GM19328 (cell line): ENCODE measurements around the gene PCK2.
A peak's percentile ranks its signal among the peaks of the same experiment; 100 is the strongest.
"Not testable (repeated sequence)": the region's sequence is repeated elsewhere in the genome, so short reads cannot be mapped to it uniquely, and the experiment has no call there.

Experiments used
- ATAC-seq: cut with Tn5 transposase; IDR thresholded peaks from one replicate; pipeline ENCODE4 v1.9.1; 2021; ENCODE audit warnings: mild to moderate bottlenecking, moderate library complexity; ENCODE audit not compliant: unreplicated experiment

The PCK2 gene

DNA sequence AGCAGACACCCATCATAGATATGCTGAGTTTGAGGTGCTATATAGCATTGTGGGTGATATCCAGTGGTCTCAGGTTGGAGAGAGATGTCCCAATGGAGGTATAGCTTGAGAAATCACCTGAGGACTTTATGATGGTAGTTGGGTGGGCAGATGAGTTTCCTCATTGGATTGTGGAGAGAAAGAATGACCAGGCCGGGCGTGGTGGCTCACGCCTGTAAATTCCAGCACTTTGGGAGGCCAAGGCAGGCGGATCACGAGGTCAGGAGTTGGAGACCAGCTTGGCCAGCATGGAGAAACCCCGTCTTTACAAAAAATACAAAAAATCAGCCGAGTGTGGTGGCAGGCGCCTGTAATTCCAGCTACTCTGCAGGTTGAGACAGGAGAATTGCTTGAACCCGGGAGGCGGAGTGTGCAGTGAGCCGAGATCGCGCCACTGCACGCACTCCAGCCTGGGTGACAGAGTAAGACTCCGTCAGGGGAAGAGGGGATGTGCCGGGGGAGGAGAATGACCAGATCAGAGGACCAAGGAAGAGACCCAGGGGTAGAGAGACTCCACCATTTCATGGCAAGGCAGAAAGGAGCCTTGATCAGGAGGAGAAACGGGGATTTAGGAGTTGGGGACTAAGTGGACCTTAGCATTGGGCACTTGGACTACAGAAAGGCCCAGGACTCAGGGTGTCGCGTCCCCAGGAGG is 757 bp upstream of the PCK2 start:
- ATAC-seq = no peak

DNA sequence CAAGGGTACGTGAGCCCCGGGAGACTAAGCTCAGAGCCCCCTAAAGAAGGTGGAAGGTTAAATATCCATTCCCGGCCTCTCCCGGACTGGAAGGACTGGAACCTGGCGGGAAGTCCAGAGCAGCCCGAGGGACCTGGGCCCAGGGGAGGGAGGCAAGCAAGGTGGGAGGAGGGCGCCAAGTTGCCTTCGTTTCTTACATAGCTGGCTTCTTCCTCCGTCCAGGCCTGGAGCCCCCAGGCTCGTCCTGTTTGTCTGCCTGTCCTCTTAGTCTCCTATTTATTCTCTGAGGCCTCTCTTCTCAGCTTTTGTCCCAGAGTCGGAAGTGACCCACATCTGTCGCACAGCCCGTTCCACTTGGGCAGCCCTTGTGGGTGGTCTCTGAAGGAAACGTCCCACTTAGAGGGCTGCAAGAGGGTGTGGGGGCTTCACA is 745 bp downstream of the PCK2 start:
- no peak for ATAC-seq

DNA sequence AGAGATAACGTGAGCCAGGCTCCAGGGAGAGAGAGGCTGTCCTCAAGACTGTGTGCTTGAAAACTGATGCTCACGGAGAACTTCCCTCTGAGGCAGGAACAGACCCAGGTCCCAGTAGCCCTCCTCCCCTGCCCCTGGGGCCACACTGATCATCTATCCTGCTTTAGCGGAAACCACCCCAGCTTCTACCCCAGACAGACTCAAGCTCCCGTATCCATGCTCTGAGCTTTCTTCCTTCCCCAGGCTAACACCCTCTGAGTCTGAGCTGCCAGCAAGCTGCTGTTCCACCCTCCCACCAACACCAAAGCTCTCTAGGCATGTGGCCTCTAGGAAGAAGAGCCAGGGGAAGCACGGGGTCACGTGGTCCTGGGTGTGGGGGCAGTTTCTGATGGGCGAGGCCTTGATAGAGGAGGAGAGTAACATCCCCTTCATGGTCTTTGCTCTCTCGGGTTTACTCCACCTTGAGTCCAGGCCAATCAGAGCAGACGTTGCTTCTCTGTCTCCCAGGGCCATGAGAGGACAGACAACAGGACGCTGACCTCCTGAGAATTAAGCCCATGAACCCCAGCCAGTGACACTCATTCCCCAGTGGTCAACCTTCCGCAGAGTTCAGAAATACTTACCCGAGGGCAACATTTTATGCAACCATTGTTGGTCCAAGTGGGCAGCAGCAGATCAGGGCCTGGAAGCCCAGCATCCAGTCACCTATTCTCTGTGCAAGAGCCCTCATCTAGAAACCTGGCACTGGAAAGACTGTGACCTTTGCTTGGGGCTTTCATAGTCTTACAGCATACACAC is 1.4 kb downstream of the PCK2 start:
- ATAC-seq = peak; percentile 68

DNA sequence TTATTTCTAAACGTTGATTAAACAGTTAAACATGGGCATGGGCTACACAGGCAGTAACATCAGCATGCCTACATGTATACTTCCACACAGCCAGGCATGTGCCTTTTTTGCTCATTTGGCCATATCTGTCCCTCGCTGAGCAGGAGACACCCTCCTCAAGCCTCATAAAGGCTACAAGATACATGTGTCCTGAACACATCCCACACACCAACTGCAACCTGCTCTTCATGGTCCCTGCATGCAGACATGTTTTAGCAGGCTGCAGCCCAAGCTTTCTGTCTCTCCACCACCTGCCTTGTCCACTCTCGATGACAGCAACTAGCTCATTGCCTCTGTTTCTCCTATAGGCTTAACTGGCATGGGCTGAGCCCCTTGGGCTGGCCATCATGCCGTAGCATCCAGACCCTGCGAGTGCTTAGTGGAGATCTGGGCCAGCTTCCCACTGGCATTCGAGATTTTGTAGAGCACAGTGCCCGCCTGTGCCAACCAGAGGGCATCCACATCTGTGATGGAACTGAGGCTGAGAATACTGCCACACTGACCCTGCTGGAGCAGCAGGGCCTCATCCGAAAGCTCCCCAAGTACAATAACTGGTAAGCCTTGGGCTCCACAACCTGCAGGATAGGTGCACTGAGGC is 2.6 kb downstream of the PCK2 start:
- ATAC-seq = no peak

DNA sequence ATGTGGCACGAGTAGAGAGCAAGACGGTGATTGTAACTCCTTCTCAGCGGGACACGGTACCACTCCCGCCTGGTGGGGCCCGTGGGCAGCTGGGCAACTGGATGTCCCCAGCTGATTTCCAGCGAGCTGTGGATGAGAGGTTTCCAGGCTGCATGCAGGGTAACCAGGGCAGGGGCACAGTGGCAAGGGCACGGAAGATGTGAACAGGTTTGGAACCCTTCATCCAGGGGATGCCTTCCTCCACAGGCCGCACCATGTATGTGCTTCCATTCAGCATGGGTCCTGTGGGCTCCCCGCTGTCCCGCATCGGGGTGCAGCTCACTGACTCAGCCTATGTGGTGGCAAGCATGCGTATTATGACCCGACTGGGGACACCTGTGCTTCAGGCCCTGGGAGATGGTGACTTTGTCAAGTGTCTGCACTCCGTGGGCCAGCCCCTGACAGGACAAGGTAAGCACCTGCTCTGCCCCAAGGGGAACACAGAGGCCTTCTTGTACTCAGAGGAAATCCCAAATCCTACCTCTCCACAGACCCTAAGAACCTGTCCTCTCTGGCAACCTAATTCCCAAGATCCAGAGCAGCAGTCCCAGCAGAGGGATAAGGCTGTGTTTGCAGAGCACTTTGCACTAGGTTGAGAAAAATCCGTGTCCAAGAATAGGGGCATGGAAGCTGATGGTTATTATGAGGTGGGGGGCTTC is 4.3 kb downstream of the PCK2 start:
- ATAC-seq = no peak

DNA sequence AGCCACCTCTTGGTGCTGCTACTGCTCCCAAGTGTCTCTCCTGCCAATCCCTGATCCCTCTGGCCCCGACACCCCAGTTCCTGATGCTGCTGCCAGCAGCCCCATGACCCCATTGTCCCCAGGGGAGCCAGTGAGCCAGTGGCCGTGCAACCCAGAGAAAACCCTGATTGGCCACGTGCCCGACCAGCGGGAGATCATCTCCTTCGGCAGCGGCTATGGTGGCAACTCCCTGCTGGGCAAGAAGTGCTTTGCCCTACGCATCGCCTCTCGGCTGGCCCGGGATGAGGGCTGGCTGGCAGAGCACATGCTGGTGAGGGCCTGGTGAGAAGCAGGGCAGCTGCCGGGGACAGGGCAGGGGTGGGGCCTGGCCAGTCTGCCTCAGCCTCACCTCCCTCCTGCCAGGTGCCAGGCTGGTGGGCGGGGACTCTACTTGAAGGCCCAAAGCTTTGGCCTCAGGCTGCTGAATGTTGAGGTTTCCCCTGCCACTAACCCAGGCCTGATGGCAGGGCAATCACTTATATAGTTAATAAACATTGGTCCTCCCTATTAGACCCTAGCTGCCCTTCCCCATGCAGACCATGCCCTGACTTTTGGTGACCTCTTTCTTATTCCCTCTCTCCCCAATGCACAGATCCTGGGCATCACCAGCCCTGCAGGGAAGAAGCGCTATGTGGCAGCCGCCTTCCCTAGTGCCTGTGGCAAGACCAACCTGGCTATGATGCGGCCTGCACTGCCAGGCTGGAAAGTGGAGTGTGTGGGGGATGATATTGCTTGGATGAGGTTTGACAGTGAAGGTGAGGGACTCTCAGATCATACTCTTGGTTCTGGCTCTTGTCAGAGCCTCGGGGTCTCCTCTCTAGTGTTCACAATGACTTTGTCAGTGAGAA is 5.1 kb downstream of the PCK2 start:
- no peak for ATAC-seq

DNA sequence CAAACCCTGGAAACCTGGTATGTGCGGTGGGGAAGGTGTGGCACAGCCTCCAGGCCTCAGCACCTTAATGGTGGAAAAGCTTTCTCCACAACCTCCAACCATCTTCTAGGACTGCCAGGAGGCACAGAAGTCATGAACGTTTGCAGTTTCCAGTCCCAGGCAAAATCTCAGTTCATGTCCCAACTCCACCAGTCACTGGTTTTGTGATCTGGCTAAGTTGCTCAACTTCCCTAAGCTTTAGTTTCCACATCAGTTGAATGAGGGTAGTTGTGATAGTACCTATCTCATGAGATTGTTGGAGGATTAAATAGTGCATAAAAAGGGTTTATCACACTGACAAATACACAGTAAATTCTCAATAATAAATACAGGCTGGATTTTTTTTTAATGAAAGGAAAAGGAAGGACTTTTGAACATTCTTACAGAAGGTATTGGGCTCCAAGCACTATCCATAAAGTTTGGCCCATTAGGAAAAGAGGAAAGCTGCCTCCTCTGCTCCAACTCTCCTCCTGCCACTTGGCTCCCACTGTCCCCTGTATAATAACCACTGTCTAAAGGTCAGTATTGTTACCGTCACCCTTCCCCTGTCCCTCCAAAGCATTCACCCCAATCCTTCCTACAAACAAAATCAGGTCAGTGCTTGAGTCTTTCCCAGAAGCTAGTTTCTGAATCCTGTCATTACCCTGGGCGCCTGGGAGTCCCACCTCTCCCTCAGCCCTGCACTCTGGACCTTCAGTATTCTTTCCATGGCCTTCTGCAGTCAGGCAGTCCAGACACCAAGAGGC is 6.3 kb downstream of the PCK2 start:
- no peak for ATAC-seq

DNA sequence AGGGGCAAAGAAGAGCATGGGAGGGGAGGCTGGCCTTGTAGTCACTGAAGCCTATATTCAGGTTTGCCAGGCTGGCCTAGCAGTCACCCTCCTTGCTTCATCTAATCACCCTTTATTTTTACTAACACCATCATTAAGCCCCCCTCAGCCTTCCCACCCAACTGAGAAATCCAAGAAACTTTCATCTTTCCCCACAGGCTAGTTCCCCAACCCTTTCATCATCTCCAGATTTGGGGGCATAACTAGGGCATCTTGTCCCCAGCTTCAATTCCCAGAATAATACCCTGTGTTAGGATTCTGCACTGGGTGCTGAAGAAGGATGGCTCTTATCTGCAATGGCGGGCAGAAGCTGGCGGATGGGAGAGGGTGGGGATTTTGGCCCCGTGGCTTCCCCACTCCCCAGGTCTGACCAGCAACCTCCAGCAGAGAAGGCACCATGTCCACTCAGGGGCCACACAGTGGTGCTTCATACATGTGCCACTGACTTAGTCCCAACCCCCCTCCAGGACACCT is 6.9 kb downstream of the PCK2 start:
- ATAC-seq = no peak

DNA sequence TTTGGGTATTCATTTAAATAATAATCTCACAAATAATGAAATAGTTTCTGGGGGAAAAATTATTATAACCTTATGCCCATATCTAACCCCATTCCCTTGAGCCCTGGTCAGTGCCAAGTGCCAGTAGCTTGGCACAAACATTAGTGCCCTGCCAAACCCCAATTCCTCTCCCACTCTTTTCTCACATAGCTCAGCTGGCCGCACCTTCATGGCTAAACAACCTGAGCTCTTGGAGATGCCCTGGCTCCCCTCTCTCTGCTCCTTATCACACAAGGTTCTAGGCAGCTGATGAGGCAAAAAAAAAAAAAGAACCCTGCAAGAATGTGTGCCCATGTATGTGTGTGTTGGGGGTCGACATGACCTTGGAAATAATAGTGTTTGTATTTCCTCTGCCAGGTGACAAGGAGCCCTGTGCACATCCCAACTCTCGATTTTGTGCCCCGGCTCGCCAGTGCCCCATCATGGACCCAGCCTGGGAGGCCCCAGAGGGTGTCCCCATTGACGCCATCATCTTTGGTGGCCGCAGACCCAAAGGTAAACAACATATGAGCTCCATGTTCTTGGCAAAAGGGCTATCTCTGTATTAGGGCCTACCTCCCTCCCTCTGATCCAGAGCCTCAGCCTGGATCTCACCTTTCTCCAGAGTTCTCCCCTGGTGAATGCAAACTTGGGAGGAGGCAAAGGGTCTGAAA is 8.4 kb downstream of the PCK2 start:
- no peak for ATAC-seq

DNA sequence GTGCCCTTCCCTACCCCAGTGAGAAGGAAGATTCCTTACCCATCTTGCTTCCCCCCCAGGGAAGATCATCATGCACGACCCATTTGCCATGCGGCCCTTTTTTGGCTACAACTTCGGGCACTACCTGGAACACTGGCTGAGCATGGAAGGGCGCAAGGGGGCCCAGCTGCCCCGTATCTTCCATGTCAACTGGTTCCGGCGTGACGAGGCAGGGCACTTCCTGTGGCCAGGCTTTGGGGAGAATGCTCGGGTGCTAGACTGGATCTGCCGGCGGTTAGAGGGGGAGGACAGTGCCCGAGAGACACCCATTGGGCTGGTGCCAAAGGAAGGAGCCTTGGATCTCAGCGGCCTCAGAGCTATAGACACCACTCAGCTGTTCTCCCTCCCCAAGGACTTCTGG is 9.3 kb downstream of the PCK2 start:
- ATAC-seq = no peak

DNA sequence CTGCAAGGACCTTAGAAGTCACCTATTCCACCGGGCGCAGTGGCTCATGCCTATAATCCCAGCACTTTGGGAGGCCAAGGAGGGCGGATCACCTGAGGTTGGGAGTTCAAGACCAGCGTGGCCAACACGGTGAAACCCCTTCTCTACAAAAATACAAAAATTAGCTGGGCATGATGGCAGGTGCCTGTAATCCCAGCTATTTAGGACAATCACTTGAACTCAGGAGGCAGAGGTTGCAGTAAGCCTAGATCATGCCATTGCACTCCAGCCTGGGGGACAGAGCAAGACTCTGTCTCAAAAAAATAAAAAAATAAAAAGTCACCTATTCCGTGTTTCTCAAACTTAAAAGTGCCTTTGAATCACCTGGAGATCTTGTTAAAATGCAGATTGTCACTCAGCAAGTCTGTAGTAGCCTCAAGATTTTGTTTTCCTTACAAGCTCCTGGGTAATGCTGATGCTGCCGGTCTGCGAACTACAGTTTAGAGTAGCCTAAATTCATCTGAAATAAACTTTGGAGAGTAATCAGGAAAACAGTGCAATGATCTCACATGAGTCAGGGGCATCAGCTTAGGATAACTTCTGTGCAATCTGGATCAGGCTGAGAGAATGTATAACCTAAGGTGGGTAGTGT is 11.6 kb downstream of the PCK2 start:
- ATAC-seq = not testable (repeated sequence)

DNA sequence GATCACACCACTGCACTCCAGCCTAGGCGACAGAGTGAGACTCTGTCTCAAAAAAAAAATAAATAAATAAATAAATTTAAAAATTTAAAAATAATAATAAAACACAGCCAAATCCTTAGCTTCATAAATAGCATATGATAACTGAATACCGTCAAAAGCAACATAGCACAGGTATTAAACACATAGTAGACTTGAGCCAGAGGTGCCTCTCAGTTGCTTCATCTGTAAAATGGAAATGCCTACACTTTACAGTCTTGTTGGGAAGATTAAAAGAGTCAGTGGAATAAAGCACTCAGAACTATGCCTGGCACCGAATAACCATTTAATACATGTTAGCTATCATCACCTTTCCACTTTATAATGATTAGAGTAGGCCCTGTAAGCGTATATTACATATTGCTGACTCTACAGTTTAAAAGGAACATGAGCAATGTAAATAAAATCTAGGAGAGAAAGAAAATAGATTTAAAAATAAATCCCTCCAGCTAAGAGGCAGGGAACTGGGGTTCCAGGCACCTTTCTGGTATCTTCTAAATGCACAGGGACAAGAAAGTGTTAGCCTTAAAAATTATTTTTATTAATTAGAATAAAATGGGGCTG is 12.7 kb downstream of the PCK2 start:
- no peak for ATAC-seq

DNA sequence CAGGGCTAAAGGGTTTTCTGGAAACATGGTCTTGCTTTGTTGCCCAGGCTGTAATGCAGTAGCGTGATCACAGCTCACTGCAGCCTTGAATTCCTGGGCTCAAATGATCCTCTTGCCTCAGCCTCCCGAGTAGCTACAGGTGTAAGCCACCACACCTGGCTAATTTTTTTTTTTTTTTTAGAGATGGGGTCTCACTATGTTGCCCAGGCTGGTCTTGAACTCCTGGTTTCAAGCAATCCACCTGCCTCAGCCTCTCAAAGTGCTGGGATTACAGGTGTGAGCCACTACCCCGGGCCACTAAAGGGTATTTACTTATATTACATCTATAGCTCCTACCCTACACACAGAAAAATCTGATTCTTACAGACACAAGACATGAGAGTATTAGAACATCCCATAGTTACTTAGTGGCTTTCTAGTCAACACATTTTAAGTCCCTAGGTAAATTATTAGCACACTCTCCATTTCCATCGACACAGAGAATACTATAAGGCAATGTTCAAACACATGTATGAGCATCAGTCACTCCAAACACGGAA is 14.3 kb downstream of the PCK2 start:
- peak; percentile 33 for ATAC-seq

DNA sequence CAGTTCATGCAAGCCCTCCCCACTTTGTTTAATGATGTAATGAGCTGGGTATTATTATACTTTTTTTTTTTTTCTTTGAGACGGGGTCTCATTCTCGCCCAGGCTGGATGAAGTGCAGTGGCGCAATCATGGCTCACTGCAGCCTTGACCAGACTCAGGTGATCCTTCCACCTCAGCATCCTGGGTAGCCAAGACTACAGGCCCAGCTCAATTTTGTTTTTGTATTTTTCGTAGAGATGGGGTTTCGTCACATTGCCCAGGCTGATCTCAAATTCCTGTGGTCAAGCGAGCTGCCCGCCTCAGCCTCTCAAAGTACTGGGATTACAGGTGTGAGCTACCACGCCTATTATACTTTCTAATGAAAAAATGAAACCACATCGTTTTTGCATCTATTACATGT is 15.9 kb downstream of the PCK2 start:
- no peak for ATAC-seq

DNA sequence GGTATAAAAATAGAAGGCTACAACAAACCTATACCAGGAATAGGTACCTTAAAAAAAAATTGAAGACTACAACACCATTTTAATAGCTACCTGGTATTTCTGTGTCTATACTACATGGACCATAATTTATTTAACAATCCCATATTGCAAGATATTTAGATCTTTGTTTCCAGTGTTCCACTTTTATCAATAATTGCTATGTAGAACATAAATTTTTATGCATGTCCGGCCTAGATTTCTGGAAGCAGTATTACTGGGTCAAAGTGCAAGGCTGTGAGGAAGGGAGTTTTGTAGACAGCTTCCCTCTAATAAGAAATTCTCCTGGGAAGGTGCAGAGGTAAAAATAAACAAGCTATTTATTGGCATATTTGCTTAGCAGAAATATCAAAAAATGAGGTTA is 16.4 kb downstream of the PCK2 start:
- ATAC-seq = no peak

DNA sequence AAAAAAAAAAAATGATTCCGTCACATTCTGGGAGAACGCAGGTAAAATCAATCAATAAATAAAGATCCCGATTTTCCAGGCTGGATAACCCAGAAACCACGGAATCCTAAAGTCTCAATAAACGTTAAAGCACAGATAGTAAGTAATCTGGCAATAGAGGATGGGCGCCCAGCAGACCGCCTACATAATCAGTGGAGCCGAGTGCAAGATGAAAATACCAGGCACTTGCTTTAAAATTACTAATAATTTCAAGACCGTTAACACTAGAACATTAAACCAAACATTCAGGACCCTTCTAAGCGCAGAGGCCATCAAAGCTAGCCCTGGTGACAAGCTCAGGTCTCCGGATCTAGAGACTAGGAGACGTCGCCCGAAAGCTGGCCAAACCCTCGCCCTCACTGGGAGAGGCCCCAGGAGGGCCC is 19.3 kb downstream of the PCK2 start:
- ATAC-seq = no peak

DNA sequence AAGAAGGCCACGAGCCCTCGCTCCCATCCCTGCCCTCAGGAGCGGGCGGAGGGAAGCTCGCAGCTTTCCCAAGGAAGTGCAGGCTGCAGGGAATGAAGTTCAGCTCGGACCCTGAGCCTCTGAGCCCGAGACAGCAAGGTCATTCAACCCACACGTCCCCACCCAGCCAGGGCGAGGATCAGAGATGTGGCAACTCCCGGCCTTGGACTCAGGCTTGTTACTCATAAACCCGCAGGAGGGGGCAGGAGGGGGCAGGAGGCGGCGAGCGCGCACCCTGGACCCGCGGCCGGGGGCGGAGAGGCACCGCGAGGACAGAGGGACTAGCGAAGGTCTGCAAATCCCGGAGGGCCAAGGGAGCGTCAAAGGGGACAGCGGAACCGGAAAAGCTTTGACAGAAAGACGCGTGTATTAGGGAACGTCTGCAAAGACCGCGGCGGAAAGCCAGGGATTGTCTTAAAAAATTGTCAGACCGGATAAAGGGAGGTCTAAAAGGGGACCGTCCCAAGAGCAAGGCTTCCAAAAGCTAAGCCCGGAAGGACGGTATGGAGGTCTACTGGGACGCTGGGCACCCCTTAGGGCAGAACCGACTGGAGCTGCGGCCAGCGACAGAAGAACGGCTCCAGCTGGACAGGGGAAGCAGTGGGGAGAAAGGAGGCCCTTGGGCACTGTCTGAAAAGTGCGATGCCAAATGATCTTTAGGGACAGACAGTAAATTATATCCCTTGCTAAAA is 19.9 kb downstream of the PCK2 start:
- ATAC-seq = peak; percentile 21
